Endothelial cell of umbilical vein (primary cell): ENCODE results near the gene IER5. TPM values are rescaled to one million over a fixed set of nuclear protein-coding genes. Genes with fewer than 3 reads are reported as not detected.

Experiments used
- BruUV-seq: library from RNA; stranded (reverse); fragments of 400-500 nt; replicated peaks from 2 replicates; lab custom pipeline; 2021; lab: Mats Ljungman, UMichigan
- CTCF ChIA-PET: fragments of 300-600, 350-600 bp; sonication (Branson Sonifier 250); formaldehyde crosslinking; loops from one replicate; lab custom pipeline; 2021; ENCODE audit warnings: antibody characterized with exemption, inconsistent platforms; lab: Charles Lee
- POLR2A ChIA-PET: fragments of 300-600, 350-600 bp; sonication (Branson Sonifier 250); formaldehyde crosslinking; loops from one replicate; lab custom pipeline; 2021; ENCODE audit warnings: antibody characterized with exemption, inconsistent platforms; lab: Charles Lee
- DNase-seq: peaks from one replicate; pipeline ENCODE4 v3.0.0-alpha.2; 2011; ENCODE audit warnings: low read depth, low spot score
- FAIRE-seq: peaks from 2 replicates; lab custom pipeline; 2011; peaks lifted over from hg19 to GRCh38; lab: Jason Lieb, UNC
- H2AFZ ChIP-seq: 2 replicates; pipeline ENCODE4 v1.6.0; 2012; ENCODE audit warnings: low read depth, low read length, control low read depth, inconsistent platforms
- H3K27ac ChIP-seq: 2 replicates; pipeline ENCODE4 v1.5.1; 2011; ENCODE audit warnings: low read depth, mild to moderate bottlenecking, control low read depth, low read length, moderate library complexity; ENCODE audit not compliant: insufficient read depth
- H3K27me3 ChIP-seq, 2 experiments: 2 replicates each; pipeline versions ENCODE4 v1.6.0 to v1.6.1; 2011; ENCODE audit warnings: low read length in 2 of 2, mixed read lengths in 1 of 2; ENCODE audit not compliant: control insufficient read depth in 2 of 2, insufficient read depth in 2 of 2
- H3K36me3 ChIP-seq, 2 experiments: 2 replicates in 1 of 2; 3 replicates in 1 of 2; pipeline ENCODE4 v1.5.1; 2011; ENCODE audit warnings: low read length in 2 of 2, mild to moderate bottlenecking in 1 of 2, moderate library complexity in 1 of 2; ENCODE audit not compliant: control insufficient read depth in 2 of 2, insufficient read depth in 2 of 2; ENCODE audit errors: extremely low read depth in 1 of 2
- H3K4me1 ChIP-seq: 3 replicates; pipeline ENCODE4 v1.5.1; 2011; ENCODE audit warnings: mild to moderate bottlenecking, low read length; ENCODE audit not compliant: control insufficient read depth, insufficient read depth; ENCODE audit errors: extremely low read depth
- H3K4me2 ChIP-seq: 2 replicates; pipeline ENCODE4 v1.6.1; 2011; ENCODE audit warnings: low read length, control low read depth, mixed read lengths; ENCODE audit not compliant: insufficient read depth
- H3K4me3 ChIP-seq, 3 experiments: fragments of 200-600 bp in 1 of 3; sonication (generic), shearing (Covaris generic) in 1 of 3; replicated peaks in 1 of 3; 2 replicates each; pipeline ENCODE4 v1.5.1; 2011 to 2016; ENCODE audit warnings: control low read depth in 3 of 3, low read length in 3 of 3, mild to moderate bottlenecking in 2 of 3, inconsistent platforms in 1 of 3, low read depth in 1 of 3, moderate library complexity in 1 of 3; ENCODE audit not compliant: insufficient read depth in 1 of 3
- H3K79me2 ChIP-seq: 2 replicates; pipeline ENCODE4 v1.6.0; 2012; ENCODE audit warnings: low read length, inconsistent platforms; ENCODE audit not compliant: control insufficient read depth, insufficient read depth
- H3K9ac ChIP-seq: replicated peaks from 2 replicates; pipeline ENCODE3; 2011; ENCODE audit warnings: low read length, control low read depth; ENCODE audit not compliant: insufficient read depth; ENCODE audit errors: extremely low read depth
- H3K9me1 ChIP-seq: replicated peaks from 3 replicates; pipeline ENCODE4 v1.6.0; 2011; ENCODE audit warnings: mild to moderate bottlenecking, low read length; ENCODE audit not compliant: control insufficient read depth, insufficient read depth; ENCODE audit errors: extremely low read depth
- H3K9me3 ChIP-seq: replicated peaks from 2 replicates; pipeline ENCODE4 v1.5.1; 2012; ENCODE audit warnings: low read length, inconsistent platforms; ENCODE audit not compliant: control insufficient read depth, insufficient read depth
- H4K20me1 ChIP-seq: replicated peaks from 2 replicates; pipeline ENCODE3; 2011; ENCODE audit warnings: mild to moderate bottlenecking, low read length; ENCODE audit not compliant: control insufficient read depth, insufficient read depth; ENCODE audit errors: extremely low read depth
- CTCF ChIP-seq, 2 donors: IDR thresholded peaks; 1 replicate in 1 of 2; 2 replicates in 1 of 2; pipeline ENCODE4 v1.5.1; 2011; ENCODE audit warnings: low read length in 2 of 2, mild to moderate bottlenecking in 2 of 2, moderate library complexity in 2 of 2, control low read depth in 1 of 2, inconsistent platforms in 1 of 2, low read depth in 1 of 2; ENCODE audit not compliant: insufficient read depth in 1 of 2; ENCODE audit errors: extremely low read depth in 1 of 2
- EZH2 ChIP-seq: IDR thresholded peaks from 2 replicates; pipeline ENCODE4 v1.6.1; 2012; ENCODE audit warnings: borderline replicate concordance, low read depth, mild to moderate bottlenecking, moderate library complexity, low read length, inconsistent platforms; ENCODE audit not compliant: severe bottlenecking
- GATA2 ChIP-seq: IDR thresholded peaks from 2 replicates; pipeline ENCODE4 v1.7.0; 2011; ENCODE audit warnings: low read depth, mild to moderate bottlenecking, moderate library complexity, mixed read lengths, low read length; ENCODE audit not compliant: insufficient read length, insufficient read depth
- MYC ChIP-seq: IDR thresholded peaks from one replicate; pipeline ENCODE4 v1.6.1; 2011; ENCODE audit warnings: mild to moderate bottlenecking, low read depth, low read length
- POLR2A ChIP-seq: IDR thresholded peaks from 2 replicates; pipeline ENCODE4 v1.6.1; 2012; ENCODE audit warnings: low read depth, mild to moderate bottlenecking, control low read depth, low read length
- POLR2AphosphoS5 ChIP-seq: IDR thresholded peaks from 2 replicates; pipeline ENCODE4 v1.6.1; 2012; ENCODE audit warnings: low read depth, mild to moderate bottlenecking, control low read depth, low read length, moderate library complexity; ENCODE audit not compliant: insufficient read depth
- dilution Hi-C: fragments of 300-500 bp; cut with MboI; formaldehyde crosslinking; loops from one replicate; pipeline ENCODE4 v1.15.0; 2019; ENCODE audit warnings: low sequenced_read_pairs; ENCODE audit not compliant: extremely low pct_ligation_motif_present
- intact Hi-C: fragments of 100-400 bp; cut with micrococcal nuclease; formaldehyde crosslinking; loops from one replicate; pipeline ENCODE4 v1.10.0; 2022
- polyA plus RNA-seq, 4 experiments: library from polyadenylated mRNA; depleted of rRNA in 3 of 4; stranded (reverse) in 3 of 4; unstranded in 1 of 4; fragments of >200 nt; gene quantifications; 2 replicates each; pipeline versions ENCODE4 v1.2.1 to v1.2.3, GENCODE V29; 2011 to 2012; ENCODE audit warnings: missing spikeins in 1 of 4
- total RNA-seq: library from RNA; stranded (reverse); gene quantifications from 2 replicates; pipeline ENCODE4 v1.2.3, GENCODE V29; 2021

Gene IER5
- total and polyA plus RNA-seq, 2 donors (not counting 3 experiments of a cell fraction or from before 2014, with no cell fraction given), result 6.6 to 14.4 TPM

GRCh38 chr1:181117648-181118449 lies 29.3 kb downstream of the IER5 start:
- POLR2A ChIA-PET, result interaction anchor here (0.6 kb wide), 1 partner anchor 48 kb away, joined by 5 read pairs; no protein-coding TSS in a partner anchor
- Histone ChIP-seq H2AFZ (no peak overlapping the region), H3K27me3 (no peaks in the 10 kb centered on the region), H3K79me2 (no peaks in the 10 kb centered on the region), H3K4me2 (no peak overlapping the region), H3K4me3 (no peak overlapping the region), H3K4me1 (peaks cover 4% of the 10 kb centered on the region), H4K20me1 (no peaks in the 10 kb centered on the region), H3K9me1 (no peaks in the 10 kb centered on the region), H3K27ac (no peak overlapping the region), H3K9ac (no peak overlapping the region), H3K9me3 (no peaks in the 10 kb centered on the region), H3K36me3 (no peaks in the 10 kb centered on the region)
- CTCF ChIA-PET, result interaction anchor here (1.0 to 3.8 kb wide), 6 partner anchors 9 to 24 kb away, joined by 3 to 15 read pairs (median 4); no protein-coding TSS in a partner anchor
- TF ChIP-seq GATA2 (no peak), POLR2A (no peak), EZH2 (no peak), CTCF (IDR thresholded peaks at IDR 0.05; ENCODE audit: extremely low read depth in 1 of 2, insufficient read depth in 1 of 2, low read depth in 1 of 2, low read length in 2 of 2) (no peak), MYC (no peak), POLR2AphosphoS5 (no peak)
- dilution Hi-C loops (no loop called here), intact Hi-C loops (no loop called here)
- no TSS peak for BruUV-seq
- no peak for DNase-seq
- FAIRE-seq, result no peak
